Activated T-helper 2 cell treated with anti-CD3 and anti-CD28 coated beads, Interferon-gamma antibody, Interleukin-2, Interleukin-4, amounts not matched to agents 10 μg/mL and 5 μg/mL and 100 μg/mL, durations not matched to agents 14 hours and 24 hours and 36 hours (primary cell): Measurements from ENCODE around the gene TIMM23. TPM values are rescaled to one million over a fixed set of nuclear protein-coding genes. Genes with fewer than 3 reads are reported as not detected.
"Not testable (repeated sequence)": the region's sequence is repeated elsewhere in the genome, so short reads cannot be mapped to it uniquely, and the experiment has no call there.

Source experiments
- DNase-seq: peaks from one replicate; pipeline ENCODE4 v3.0.0; 2021; ENCODE audit warnings: low spot score
- H3K27ac Mint-ChIP-seq: one replicate; pipeline ENCODE4 v1.8.0; 2021; ENCODE audit warnings: mixed read lengths
- H3K27me3 Mint-ChIP-seq: one replicate; pipeline ENCODE4 v1.8.0; 2021; ENCODE audit warnings: low read depth, mixed read lengths
- H3K36me3 Mint-ChIP-seq: one replicate; pipeline ENCODE4 v1.8.0; 2021; ENCODE audit warnings: low read depth, mixed read lengths
- H3K4me1 Mint-ChIP-seq: one replicate; pipeline ENCODE4 v1.8.0; 2021; ENCODE audit warnings: low read depth, mixed read lengths
- H3K4me3 Mint-ChIP-seq: one replicate; pipeline ENCODE4 v1.8.0; 2021; ENCODE audit warnings: low read depth, mild to moderate bottlenecking, moderate library complexity, mixed read lengths
- H3K9me3 Mint-ChIP-seq: one replicate; pipeline ENCODE4 v1.8.0; 2021; ENCODE audit warnings: mixed read lengths
- intact Hi-C: fragments of 100-400 bp; cut with micrococcal nuclease; formaldehyde crosslinking; loops from one replicate; pipeline ENCODE4 v1.15.1; 2023
- total RNA-seq: library from RNA; stranded (reverse); gene quantifications from 2 replicates; pipeline ENCODE4 v1.2.3, GENCODE V29; 2022

The TIMM23 gene, protein sequence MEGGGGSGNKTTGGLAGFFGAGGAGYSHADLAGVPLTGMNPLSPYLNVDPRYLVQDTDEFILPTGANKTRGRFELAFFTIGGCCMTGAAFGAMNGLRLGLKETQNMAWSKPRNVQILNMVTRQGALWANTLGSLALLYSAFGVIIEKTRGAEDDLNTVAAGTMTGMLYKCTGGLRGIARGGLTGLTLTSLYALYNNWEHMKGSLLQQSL
- 90.9 and 93.6 TPM in 2 replicates for total RNA-seq

DNA sequence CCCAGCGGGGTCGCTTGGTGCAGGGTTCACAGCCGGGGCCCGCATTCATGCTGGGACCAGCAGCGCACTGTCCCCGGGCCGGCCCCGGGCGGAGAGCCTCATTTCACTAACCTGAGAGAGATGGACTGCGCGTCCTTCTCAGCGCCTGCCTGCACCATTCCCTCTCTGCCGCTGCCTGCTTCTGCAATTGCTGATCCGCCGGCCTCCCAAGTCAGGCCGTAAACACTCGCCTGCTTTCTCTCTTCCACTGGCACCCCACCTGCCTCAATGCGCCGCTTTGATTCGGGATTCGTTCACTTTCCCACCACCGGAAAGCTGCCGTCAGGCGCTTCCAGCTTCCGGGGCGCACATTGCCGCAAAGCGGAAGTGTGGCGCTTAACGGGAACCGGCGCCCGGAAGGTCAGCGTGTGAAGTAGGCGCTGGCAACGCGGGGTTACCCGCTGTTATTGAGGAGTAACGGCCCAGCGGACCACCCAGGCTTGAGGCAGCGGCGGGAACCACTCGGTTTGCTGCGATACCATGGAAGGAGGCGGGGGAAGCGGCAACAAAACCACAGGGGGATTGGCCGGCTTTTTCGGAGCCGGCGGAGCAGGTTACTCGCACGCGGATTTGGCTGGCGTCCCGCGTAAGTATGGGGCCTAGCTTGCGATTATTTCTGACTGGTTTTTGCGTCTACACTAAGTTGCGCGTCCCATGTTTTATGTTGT is at the start of gene TIMM23:
TIMM23 (plus strand) TSS at position 384 of the 707 bp plus-strand sequence; CDS start at position 520, 136 bp downstream.
- not testable (repeated sequence) for H3K27me3 Mint-ChIP-seq, H3K9me3 Mint-ChIP-seq
- H3K4me1 Mint-ChIP-seq, result peaks cover 26% of the 10 kb centered on the region
- intact Hi-C loops, result loop anchor here (5.0 kb wide), 1 partner anchor 55 kb away; no protein-coding TSS in a partner anchor
- DNase-seq, result peak; percentile 85
- H3K27ac Mint-ChIP-seq, result peak within 1 kb of the TSS; percentile 88
- H3K4me3 Mint-ChIP-seq, result peak within 1 kb of the TSS; percentile 96
- H3K36me3 Mint-ChIP-seq, result peaks cover 25% of the 10 kb centered on the region

DNA sequence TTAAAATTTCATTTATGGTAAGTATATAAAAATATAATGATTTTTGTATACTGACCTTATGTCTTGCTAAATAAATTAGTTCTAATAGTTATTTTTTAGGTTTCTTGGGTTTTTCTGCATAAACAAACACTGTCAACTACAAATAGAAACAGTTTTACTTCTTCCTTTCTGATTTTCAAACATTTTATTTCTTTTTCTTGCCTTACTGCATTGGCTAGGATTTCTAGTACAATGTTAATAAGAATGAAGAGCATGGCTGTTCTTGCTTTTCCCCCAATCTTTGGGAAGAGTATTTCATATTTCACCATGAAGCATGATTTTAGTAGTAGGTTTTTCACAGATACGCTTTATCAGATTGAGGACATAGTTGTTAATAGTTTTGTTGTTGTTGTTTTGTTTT is 45.5 kb upstream of the TIMM23 start:
- H3K4me3 Mint-ChIP-seq, intact Hi-C loops: not testable (repeated sequence)

DNA sequence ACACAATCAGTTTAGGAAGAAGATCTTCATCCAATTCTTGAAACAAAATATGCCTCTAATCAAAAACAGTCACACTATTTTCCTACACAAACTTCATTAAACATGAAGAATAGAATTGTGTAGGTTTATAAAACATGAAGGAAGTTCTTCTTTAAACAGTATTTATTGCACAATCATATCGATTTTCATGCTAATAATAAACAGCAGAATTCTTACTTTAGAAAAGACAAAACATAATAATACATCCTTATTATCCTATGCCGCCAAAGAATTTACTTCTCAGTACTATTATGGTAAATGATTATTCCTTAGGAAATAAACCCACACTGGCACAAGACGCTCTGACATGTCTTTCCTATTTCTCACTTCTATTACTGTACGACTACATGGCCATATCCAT is 41.0 kb upstream of the TIMM23 start:
- DNase-seq, H3K4me3 Mint-ChIP-seq, H3K27ac Mint-ChIP-seq, H3K27me3 Mint-ChIP-seq, intact Hi-C loops, H3K4me1 Mint-ChIP-seq: not testable (repeated sequence)
- H3K9me3 Mint-ChIP-seq, result peaks cover 13% of the 10 kb centered on the region
- H3K36me3 Mint-ChIP-seq, result peaks cover 17% of the 10 kb centered on the region

More for the DNA sequence above, 45.5 kb upstream of the TIMM23 start:
- not testable (repeated sequence) for H3K36me3 Mint-ChIP-seq, H3K27me3 Mint-ChIP-seq, DNase-seq, H3K4me1 Mint-ChIP-seq, H3K27ac Mint-ChIP-seq
- H3K9me3 Mint-ChIP-seq, result peaks cover 13% of the 10 kb centered on the region

DNA sequence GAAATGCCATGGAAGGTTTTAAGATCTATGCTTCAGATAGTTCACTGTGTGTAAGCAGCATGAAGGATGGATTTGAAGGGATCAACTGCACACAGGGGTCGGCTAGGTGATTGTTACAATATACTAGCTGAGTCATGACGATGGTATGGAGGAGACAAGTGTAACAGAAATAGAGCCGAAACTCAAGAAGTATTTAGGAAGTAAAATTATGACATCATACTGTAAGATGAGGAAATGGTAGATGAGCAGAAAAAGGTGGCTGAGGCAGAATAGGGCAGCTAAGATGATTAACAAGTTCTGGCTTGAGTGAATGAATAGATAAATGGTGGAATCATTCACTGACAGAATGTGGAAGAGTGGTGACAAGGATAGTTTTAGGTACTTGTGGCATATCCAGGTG is 37.5 kb upstream of the TIMM23 start:
- H3K27ac Mint-ChIP-seq, H3K27me3 Mint-ChIP-seq, DNase-seq, intact Hi-C loops, H3K4me1 Mint-ChIP-seq, H3K4me3 Mint-ChIP-seq, H3K9me3 Mint-ChIP-seq: not testable (repeated sequence)
- H3K36me3 Mint-ChIP-seq, result peaks cover 10% of the 10 kb centered on the region

DNA sequence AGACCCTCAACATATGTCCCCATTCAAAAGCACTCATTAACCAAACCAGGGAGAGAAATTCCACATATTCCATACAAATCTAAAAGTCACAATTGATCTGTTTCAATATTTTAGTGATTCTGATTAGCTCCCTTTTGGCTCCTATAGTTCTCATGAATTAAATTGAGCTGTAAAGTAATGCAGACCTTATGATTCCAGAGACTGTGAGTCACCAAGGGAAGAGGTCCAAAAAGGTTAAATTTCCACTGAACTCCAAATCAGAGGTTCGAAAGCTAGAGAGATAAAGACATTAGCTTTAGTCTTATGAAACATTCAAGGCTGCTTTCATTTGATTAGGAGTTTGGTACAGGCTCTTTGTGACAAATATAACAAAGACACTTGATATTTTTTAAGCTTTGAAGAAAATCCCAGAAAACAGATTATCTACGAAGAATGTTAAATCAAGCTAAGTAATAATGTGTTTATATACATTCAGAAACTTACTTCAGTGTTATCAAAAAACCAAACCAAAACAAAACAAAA is 33.1 kb upstream of the TIMM23 start:
- H3K27ac Mint-ChIP-seq, intact Hi-C loops, DNase-seq, H3K27me3 Mint-ChIP-seq, H3K9me3 Mint-ChIP-seq, H3K4me1 Mint-ChIP-seq, H3K4me3 Mint-ChIP-seq, H3K36me3 Mint-ChIP-seq: not testable (repeated sequence)

DNA sequence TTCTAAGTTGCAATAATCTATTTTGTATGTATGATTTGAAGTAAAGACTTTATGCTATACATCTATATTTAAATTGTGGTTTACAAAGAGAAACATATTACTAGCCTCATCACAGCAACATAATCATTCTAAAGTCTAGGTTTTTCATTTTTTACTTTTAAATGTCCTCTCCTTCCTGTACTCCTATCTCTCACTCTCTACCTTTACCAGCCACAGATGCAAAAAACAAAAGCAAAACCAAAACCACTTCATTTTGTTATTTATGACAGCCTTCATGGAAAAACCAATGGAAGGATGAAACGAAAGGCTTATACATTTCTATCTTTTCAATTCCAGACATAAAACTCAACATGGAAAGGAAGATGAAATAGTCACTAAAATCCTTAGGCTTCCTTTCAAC is 31.1 kb upstream of the TIMM23 start:
- H3K36me3 Mint-ChIP-seq, H3K4me3 Mint-ChIP-seq, DNase-seq, H3K4me1 Mint-ChIP-seq, H3K27ac Mint-ChIP-seq, intact Hi-C loops, H3K27me3 Mint-ChIP-seq, H3K9me3 Mint-ChIP-seq: not testable (repeated sequence)

DNA sequence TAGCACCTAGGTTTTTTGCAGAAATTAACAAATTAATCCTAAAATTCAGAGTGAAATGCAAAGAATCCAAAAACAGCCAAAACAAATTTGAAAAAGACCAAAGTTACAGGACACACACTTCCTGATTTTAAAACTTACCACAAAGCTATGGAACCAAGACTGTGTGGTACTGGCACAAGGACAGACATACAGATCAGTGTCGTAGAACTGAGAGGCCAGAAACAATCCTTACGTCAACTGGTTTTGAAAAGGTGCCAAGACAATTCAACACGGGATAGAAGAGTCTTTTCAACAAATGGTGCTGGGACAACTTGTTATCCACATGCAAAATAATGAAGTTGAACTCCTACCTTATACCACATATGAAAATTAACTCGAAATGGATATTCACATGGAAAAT is 26.8 kb upstream of the TIMM23 start:
- H3K36me3 Mint-ChIP-seq, H3K4me1 Mint-ChIP-seq, H3K4me3 Mint-ChIP-seq, DNase-seq, intact Hi-C loops, H3K27me3 Mint-ChIP-seq, H3K9me3 Mint-ChIP-seq, H3K27ac Mint-ChIP-seq: not testable (repeated sequence)

DNA sequence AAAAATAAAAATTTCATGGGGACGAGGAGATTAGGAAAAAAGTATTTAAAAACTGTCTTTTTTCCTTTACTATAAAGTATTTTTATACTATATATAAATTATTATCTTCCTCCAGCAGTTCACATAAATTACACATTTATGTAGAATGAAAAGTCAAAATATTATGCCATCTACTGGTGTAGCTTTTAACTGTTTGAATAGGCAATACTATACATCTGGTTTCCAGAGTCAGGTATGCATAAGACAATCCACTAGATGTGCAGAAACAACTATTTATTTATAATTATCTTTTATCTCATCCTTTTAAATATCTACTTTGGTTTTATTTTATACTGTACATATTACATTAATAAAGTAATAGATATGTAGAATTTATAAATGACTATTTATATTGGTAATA is 24.9 kb upstream of the TIMM23 start:
- H3K27ac Mint-ChIP-seq, H3K9me3 Mint-ChIP-seq, H3K27me3 Mint-ChIP-seq, H3K36me3 Mint-ChIP-seq, DNase-seq, H3K4me1 Mint-ChIP-seq, H3K4me3 Mint-ChIP-seq, intact Hi-C loops: not testable (repeated sequence)

DNA sequence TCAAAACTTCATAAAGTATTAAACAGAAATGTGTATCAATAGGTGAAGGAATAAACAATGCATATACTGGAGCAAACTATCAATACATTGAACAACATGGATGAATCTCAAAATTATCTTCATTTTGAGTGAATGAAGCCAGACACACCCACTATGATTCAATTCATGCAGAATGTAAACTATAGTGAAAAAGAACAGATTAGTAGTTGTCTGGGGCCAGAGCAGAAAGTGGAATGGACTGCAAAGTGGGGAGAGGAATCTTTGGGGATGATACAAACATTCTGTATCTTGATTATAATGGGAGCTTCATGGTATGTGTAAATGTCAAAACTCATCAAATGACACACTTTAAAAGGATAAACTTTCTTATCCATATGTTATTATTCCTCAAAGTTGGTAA is 23.5 kb upstream of the TIMM23 start:
- H3K4me3 Mint-ChIP-seq, H3K4me1 Mint-ChIP-seq, H3K36me3 Mint-ChIP-seq, H3K27me3 Mint-ChIP-seq, H3K27ac Mint-ChIP-seq, intact Hi-C loops, H3K9me3 Mint-ChIP-seq, DNase-seq: not testable (repeated sequence)

DNA sequence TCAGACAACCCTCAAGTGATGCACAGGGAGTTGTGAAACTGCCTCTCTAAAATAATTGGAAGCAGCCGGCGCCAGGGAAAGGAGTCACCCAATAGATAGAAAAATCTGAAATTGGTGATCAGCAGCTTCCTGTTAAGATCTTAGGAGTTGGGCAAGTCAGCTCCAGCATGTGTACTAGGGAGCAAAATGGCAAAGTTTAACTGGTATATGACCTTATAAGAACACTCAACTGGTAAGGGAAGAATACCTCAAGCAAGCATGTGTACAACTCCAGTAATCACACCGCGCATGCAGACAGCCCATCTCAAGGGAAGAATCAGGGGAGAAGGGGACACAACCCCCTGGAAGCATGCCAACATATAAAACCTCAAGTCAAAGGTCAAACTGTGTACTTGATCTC is 17.9 kb upstream of the TIMM23 start:
- H3K27me3 Mint-ChIP-seq, DNase-seq, H3K4me3 Mint-ChIP-seq, H3K9me3 Mint-ChIP-seq, H3K4me1 Mint-ChIP-seq, intact Hi-C loops, H3K27ac Mint-ChIP-seq, H3K36me3 Mint-ChIP-seq: not testable (repeated sequence)

DNA sequence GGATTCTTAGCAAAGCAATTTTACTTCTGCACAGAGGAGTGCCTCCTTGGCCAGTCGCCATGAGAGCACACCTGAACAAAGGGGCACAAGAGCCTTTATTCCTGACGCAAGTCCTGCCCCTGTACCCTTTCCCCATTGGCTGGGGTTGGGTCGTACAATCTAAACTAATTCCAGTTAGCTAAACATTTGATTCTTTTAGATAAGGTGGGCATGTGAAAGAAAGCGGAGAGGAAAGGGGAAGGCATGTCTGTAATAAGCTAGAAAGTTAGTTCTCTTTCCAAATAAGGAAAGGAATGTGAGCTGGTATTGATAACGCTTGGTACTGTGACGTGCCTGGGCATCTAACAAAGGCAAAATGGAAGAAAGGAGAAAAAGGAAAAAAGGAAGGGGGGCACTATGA is 15.7 kb upstream of the TIMM23 start:
- H3K27me3 Mint-ChIP-seq, intact Hi-C loops, H3K9me3 Mint-ChIP-seq, H3K36me3 Mint-ChIP-seq, DNase-seq, H3K4me1 Mint-ChIP-seq, H3K4me3 Mint-ChIP-seq, H3K27ac Mint-ChIP-seq: not testable (repeated sequence)

DNA sequence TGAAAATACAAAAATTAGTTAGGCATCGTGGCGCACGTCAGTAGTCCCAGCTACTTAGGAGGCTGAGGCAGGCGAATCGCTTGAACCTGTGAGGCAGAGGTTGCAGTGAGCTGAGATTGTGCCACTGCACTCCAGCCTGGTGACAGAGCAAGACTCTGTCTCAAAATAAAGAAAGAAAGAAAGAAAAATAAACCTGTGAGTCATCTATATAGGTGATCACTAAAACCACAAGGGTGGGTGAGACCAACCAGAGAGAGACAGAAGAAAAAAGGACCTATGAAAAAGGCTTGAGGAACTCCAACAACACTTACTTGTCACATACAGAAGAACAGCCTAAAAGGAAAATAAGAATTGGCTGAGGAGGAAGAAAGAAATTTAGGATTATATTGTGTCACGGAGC is 14.4 kb upstream of the TIMM23 start:
- H3K4me3 Mint-ChIP-seq, H3K27ac Mint-ChIP-seq, H3K27me3 Mint-ChIP-seq, H3K9me3 Mint-ChIP-seq, intact Hi-C loops, H3K4me1 Mint-ChIP-seq, DNase-seq, H3K36me3 Mint-ChIP-seq: not testable (repeated sequence)

DNA sequence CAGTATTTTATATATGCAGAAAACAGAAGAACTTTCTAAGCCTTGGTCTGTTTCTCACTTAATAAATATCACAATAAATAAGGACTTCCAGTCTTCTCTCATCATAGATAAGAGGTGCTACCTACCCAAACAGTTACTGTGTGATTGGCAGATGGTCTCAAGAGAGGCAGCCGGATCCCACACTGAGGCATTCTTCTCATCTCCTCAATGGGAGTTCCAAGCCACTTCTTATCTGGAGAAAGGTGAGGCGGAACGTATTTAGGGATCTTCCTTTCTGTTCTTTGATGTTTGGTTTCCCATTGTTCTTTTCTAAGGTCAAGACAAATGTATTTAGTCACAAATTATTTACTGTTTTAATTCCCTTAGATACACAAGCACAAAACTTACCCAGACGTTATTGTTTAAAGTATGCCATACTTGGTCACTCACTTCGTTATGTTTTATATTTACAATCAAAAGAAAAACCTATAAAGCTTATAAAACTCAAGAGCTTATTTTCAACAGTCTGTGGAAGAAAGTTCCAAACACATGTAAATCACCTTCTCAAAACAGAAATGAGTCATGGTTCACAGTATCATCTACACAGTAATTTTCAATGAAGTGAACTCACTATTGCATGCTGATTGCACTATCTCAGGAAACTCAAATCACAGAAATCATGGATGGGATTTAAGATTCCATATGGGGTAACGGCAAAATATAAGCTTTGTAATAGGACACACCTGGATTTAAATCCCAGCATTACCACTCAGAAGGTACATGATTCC is 9.4 kb upstream of the TIMM23 start:
- DNase-seq, H3K4me1 Mint-ChIP-seq, H3K27me3 Mint-ChIP-seq, H3K27ac Mint-ChIP-seq, H3K36me3 Mint-ChIP-seq, intact Hi-C loops, H3K9me3 Mint-ChIP-seq, H3K4me3 Mint-ChIP-seq: not testable (repeated sequence)
